Thyroid gland (tissue), 4 donors: ENCODE measurements around the gene MRC2.

Source experiments
- CTCF ChIP-seq, 6 experiments: fragments of 200-600 bp in 3 of 6; fragments of 450-650 bp in 3 of 6; sonication (generic) in 3 of 6; IDR thresholded peaks; one replicate each; pipeline ENCODE4 v1.5.1; 2016 to 2019; ENCODE audit warnings: antibody characterized with exemption in 6 of 6, mild to moderate bottlenecking in 2 of 6, inconsistent platforms in 1 of 6, moderate library complexity in 1 of 6
- POLR2A ChIP-seq, 2 donors: fragments of 450-650 bp; IDR thresholded peaks; one replicate each; pipeline ENCODE4 v1.6.1; 2017; ENCODE audit warnings: antibody characterized with exemption in 2 of 2, mild to moderate bottlenecking in 2 of 2, moderate library complexity in 1 of 2

DNA sequence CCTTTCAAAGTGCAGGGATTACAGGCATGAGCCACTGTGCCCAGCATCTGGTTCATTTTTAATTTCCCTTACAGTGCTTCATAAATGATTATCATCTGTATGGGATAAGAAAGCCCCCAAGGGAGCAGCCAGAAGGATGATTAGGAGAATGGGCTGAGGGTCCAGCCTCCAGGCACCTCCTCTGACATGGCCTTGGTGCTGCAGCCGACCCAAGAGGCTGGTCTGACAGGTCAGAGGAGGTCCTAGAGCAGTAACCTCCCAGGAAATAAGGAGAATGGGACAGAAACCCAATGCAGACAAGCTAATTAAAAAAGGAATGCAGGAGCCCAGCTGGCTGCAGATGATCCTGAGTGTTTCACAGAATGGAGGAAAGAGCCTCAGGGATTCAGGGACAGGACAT lies 29.0 kb downstream of the MRC2 start:
- TF ChIP-seq CTCF (IDR thresholded peaks at IDR 0.05), result no peak
- no peak for TF ChIP-seq POLR2A (IDR thresholded peaks at IDR 0.05)
